ENCODE data around the gene WDR82.

WDR82 gene

GRCh38 chr3:52221563-52222318 is 56.7 kb downstream of the WDR82 start:
- peak; percentile 29 to 43 for ATAC-seq

DNA sequence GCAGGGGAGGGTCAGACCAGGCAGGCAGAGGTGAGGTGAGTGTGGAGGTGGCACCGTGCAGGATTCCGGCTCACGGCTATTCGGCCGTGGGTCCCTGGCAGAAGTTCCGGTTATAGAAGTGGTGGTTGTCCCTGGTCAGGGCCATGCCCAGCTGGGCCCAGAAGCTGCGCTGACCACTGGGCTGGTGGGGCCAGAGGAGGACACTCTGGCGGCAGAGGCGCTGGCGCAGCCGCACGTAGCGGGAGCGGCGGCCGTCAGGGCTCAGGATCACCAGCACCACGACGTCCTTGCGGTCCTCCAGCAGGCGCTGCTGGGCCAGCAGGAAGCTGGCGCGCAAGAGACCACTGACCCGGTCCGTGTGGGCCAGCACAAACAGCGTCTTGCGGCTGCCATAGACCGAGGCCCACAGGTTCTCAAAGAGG is 57.3 kb downstream of the WDR82 start:
- ATAC-seq = no peak

DNA sequence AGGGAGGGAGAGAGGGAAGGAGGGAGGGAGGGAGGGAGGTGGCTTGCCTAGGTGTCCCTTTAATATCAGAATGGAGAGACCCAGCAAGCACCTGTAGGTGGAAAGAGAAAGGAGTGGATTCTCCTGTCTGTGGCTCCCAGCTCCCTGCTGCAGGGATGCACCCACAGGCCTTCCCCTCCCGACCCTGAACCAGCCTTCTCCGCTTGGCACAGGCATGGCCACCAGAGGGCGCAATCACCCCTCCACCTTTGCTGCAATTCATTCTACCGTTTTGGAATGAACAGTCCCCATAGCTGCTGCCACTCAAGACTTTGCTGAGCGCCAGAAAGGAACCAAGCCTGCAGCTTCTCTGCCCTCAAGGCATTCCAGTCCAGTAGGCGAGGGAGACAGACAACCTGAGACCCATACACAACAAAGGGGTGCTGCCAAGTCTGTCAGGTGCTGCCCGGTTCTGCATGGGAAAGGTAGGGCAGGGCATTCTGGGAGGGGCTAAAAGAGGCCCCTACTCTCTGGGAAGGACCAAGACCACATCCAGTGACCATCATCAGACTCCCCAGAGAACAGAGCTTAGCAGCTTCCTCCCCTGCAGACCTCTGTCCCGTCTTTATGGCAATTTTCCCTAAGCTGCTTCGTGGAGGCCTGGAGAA is 57.9 kb downstream of the WDR82 start:
- ATAC-seq = peak; percentile 73 to 74

- ATAC-seq = no peak
These were observed 59.4 kb downstream of the WDR82 start for GRCh38 chr3:52218937-52219650.

GRCh38 chr3:52218454-52218853 is 60.0 kb downstream of the WDR82 start:
- ATAC-seq = peak in 1 of 2 donors; percentile 27

DNA sequence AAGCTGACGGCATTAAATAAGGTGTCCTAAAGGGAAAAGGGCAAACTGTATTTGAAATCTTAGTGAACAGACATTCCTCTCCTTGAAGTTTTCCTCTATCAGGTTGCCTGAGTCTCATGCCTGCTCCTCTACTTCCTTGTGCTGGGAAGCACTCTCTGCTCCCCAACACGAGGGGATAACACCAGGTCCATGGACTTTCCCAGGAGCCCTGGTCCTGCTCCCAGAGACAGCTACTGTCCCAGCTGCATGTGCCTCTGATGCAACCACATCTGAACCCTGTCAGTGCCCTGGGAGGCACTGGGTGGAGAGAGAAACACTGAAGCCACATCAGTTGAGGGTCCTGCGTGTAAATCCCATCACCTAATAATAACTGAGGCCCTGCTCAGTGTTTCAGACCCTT is 60.4 kb downstream of the WDR82 start:
- no peak for ATAC-seq

DNA sequence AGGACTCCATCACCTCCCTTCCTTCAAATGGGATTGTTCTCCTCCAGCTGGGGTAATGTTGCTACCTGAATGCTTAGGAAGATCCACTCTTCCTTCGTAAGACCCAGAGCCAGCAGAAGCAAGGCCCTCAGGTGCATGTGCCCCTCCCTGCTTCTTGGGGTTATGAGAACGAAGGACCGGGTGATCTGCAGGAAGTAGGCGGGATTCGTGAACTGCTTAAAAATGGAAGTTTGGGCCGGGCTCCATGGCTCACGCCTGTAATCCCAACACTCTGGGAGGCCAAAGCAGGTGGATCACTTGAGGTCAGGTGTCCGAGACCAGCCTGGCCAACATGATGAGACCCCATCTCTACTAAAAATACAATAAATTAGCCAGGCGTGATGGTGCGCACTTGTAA is 61.0 kb downstream of the WDR82 start:
- no peak for ATAC-seq

GRCh38 chr3:52216585-52217408 is 61.7 kb downstream of the WDR82 start:
- peak; percentile 74 for ATAC-seq

DNA sequence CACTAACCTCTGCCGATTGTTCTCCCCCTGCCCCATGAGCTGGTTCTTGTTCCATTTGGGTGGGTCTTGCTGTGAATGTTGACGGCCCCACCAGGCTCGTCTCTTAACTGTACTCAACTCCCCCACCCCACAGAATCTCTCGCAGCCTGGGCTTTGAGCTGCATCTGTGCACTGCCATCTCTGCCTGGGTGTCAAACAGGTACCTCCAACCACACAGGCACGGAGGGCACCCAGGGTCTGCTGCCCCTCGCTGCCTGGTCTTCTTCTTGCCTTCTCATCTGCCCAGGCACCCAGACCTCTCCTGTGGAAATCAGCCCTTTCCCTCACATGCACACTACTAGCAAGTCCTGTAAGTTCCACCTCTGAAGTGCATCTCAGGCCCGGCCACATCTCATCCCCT is 63.1 kb downstream of the WDR82 start:
- no peak for ATAC-seq

DNA sequence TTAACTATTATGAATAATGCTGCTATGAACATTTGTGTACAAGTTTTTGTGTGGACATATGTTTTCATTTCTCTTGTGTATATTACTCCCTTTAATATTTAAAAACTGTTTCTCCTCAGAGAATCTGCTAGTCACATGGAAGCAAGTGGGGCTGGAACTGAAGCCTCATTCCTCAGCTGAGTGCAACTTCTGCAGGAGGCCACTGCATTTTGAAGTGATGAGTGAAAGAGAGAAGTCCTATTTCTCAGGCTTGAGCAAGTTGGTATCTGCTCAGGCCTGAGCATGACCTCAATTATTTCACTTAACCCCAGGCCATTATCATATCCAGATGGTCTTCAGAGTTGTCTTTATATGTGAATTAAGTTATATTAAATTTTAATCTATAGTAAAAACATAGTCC is 64.5 kb downstream of the WDR82 start:
- no peak for ATAC-seq

DNA sequence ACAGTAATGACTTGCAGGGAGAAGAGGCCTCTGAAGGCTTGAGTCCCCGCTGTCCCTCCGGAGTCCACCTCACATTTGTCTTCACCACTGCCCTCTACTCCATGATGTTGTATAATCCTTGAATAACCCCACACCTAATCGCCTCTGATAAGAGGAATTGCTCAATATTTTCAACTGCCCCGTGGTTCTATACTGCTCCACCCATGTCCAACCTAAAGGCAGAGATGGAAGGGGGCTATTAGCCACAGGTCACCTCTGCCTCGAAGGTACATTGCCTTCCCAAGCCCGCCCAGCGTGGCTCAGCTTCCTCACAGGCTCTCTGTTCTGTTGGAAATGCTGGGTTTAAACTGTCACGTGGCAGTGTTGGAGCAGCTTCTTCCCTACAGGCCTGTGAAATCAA is 65.4 kb downstream of the WDR82 start:
- no peak for ATAC-seq

- no peak for ATAC-seq
These were observed 67.1 kb downstream of the WDR82 start for GRCh38 chr3:52211268-52211891.

GRCh38 chr3:52210550-52211046 is 67.9 kb downstream of the WDR82 start:
- ATAC-seq = no peak

DNA sequence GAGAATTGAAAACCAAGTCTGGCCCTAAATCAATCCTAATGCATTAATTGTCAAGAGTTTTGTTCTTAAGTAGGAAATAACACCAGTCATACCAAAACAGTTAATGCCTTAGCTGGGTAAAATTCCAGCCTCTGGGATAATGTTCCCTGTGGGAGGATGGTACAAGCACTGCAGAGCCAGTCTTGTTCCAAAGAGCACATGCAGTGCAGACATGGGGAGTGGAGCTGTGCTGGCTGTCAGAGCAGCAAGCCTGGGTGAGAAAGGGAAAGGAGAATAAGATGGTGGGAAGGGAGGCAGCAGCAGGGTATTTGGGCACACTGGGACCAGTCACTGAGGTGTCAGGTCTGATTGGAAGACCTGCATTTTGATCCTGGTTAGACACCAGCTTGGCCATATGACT is 68.4 kb downstream of the WDR82 start:
- ATAC-seq = no peak

- no peak for ATAC-seq
These were observed 69.9 kb downstream of the WDR82 start for GRCh38 chr3:52208556-52208955.

- no peak for ATAC-seq
These were observed 72.6 kb downstream of the WDR82 start for GRCh38 chr3:52205727-52206372.
